Panc1 (cell line): ENCODE data around the gene UBL7.

Experiments used
- SIN3A ChIP-seq: IDR thresholded peaks from 2 replicates; pipeline ENCODE4 v1.6.1; 2012; ENCODE audit warnings: low read depth, mild to moderate bottlenecking, low read length, moderate library complexity, borderline replicate concordance; ENCODE audit not compliant: insufficient read depth
- TF ChIP-seq, protein P1 (sequence below): fragments of 450-650 bp; IDR thresholded peaks from 2 replicates; pipeline ENCODE4 v1.5.1; 2017; ENCODE audit warnings: mild to moderate bottlenecking
- TF ChIP-seq, protein P2 (sequence below), 2 experiments: IDR thresholded peaks; 2 replicates each; pipeline ENCODE4 v1.6.1; 2011 to 2012; ENCODE audit warnings: low read depth in 2 of 2, control low read depth in 1 of 2, low read length in 1 of 2, mild to moderate bottlenecking in 1 of 2, moderate library complexity in 1 of 2; ENCODE audit not compliant: insufficient read depth in 1 of 2

DNA sequence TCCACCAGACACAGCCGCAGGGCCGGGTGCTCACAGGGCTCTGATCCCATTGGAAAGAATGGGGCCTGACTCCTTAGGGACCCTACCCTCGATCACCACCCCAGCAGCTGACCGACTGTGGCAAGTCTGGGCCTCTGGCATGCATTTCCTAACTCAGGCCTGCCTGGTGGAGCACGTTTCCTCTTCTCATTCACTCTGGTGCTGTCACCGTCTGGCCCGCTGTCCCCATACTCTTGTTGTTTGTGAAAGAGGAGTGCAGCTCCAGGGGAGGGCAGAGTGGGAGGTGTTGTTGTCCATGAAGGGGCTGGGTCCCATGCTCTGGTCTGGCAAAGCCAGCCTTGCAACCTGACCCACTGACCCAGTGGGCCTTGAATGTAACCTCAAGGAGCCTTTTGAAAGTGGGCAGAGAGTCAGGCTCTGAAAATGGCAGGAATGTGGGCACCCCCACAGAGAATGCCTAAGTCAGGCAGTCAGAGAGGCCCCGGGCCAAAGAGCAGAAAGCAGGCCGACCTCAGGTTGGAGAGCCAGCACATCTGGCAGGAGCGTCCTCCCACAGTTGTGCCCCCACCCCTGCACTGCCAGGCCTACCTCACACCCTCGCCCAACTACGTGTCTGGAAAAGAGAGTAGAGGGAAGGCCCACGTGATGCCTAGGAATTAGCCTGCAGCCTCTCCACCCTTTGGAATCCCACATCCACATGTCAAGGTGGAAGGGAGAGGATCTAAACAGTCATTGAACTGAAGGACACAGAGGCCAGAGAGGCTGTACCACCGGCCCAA lies 38.1 kb downstream of the UBL7 start:
- TF ChIP-seq SIN3A: no peak
- TF ChIP-seq, protein P1, sequence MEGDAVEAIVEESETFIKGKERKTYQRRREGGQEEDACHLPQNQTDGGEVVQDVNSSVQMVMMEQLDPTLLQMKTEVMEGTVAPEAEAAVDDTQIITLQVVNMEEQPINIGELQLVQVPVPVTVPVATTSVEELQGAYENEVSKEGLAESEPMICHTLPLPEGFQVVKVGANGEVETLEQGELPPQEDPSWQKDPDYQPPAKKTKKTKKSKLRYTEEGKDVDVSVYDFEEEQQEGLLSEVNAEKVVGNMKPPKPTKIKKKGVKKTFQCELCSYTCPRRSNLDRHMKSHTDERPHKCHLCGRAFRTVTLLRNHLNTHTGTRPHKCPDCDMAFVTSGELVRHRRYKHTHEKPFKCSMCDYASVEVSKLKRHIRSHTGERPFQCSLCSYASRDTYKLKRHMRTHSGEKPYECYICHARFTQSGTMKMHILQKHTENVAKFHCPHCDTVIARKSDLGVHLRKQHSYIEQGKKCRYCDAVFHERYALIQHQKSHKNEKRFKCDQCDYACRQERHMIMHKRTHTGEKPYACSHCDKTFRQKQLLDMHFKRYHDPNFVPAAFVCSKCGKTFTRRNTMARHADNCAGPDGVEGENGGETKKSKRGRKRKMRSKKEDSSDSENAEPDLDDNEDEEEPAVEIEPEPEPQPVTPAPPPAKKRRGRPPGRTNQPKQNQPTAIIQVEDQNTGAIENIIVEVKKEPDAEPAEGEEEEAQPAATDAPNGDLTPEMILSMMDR: no peak
- TF ChIP-seq, protein P2, sequence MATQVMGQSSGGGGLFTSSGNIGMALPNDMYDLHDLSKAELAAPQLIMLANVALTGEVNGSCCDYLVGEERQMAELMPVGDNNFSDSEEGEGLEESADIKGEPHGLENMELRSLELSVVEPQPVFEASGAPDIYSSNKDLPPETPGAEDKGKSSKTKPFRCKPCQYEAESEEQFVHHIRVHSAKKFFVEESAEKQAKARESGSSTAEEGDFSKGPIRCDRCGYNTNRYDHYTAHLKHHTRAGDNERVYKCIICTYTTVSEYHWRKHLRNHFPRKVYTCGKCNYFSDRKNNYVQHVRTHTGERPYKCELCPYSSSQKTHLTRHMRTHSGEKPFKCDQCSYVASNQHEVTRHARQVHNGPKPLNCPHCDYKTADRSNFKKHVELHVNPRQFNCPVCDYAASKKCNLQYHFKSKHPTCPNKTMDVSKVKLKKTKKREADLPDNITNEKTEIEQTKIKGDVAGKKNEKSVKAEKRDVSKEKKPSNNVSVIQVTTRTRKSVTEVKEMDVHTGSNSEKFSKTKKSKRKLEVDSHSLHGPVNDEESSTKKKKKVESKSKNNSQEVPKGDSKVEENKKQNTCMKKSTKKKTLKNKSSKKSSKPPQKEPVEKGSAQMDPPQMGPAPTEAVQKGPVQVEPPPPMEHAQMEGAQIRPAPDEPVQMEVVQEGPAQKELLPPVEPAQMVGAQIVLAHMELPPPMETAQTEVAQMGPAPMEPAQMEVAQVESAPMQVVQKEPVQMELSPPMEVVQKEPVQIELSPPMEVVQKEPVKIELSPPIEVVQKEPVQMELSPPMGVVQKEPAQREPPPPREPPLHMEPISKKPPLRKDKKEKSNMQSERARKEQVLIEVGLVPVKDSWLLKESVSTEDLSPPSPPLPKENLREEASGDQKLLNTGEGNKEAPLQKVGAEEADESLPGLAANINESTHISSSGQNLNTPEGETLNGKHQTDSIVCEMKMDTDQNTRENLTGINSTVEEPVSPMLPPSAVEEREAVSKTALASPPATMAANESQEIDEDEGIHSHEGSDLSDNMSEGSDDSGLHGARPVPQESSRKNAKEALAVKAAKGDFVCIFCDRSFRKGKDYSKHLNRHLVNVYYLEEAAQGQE (IDR thresholded peaks at IDR 0.05; ENCODE audit: insufficient read depth in 1 of 2, low read depth in 2 of 2, low read length in 1 of 2): no peak
